IPS DF 4.7 (cell line): Measurements from ENCODE around the gene DERL2.
"Not testable (repeated sequence)": the region's sequence is repeated elsewhere in the genome, so short reads cannot be mapped to it uniquely, and the experiment has no call there.

Experiments
- DNase-seq: peaks from one replicate; pipeline ENCODE4 v3.0.0-alpha.2; 2013; ENCODE audit warnings: low spot score; ENCODE audit errors: extremely low read depth

Gene DERL2

GRCh38 chr17:5438716-5439445, 47.1 kb downstream of the DERL2 start, which contains the start of gene C1QBP:
Gene C1QBP, minus strand, starts transcription at chr17:5439155. Its CDS starts 82 bp downstream, at chr17:5439073.
- DNase-seq, result peak; percentile 44

- DNase-seq, result no peak
Observed at GRCh38 chr17:5437721-5438317, 48.2 kb downstream of the DERL2 start.

DNA sequence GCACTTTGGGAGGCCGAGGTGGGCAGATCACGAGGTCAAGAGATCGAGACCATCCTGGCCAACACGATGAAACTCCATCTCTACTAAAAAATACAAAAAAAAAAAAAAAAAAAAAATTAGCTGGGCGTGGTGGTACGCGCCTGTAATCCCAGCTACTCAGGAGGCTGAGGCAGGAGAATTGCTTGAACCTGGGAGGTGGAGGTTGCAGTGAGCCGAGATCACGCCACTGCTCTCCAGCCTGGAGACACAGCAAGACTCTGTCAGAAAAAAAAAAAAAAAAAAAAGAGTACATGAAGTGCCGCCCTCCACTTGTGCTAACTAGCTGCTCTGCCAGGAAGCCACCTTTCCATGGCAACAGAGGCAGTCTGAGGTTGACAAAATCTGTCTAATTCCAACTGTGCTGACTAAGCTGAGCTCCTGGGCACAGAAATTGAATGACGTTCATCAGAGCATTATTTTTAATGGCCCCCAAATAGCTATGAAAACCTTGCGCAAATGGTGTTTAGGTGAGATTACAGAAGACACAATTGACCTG, 50.1 kb downstream of the DERL2 start:
- not testable (repeated sequence) for DNase-seq

DNA sequence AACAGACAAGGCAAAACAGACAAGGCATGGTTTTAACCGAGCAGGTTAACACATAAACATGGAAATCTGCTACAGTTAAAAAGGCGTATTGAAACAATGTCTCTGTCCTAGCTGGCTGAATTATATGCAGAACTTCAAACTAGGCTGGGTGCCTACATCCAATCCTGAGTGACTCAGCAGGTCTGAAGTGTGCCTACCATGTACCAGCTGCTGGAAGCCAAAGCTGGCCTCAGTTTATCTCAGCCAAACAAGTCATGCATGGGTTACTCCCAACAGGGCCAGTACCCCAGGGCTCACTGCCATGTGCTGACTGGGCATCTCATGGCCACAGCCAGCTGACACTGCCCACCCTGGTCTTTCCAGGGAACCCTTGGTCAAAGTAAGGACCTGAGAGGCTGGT, 51.0 kb downstream of the DERL2 start:
- DNase-seq, result no peak

GRCh38 chr17:5431949-5432556, 53.9 kb downstream of the DERL2 start:
- DNase-seq, result no peak

DNA sequence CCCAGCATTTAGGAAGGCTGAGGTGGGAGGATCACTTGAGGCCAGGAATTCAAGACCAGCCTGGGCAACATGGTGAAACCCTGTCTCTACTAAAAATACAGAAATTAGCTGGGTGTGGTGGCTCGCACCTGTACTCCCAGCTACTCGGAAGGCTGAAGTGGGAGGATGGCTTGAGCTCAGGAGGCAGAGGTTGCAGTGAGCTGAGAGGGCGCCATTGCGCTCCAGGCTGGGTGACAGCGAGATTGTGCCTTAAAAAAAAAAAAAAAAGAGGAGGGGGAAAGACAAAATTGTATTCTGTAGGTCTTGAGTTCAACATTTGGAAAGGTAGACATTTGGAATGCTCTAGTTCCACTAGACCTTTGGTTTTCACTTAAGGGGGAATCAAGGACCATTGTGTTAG, 54.7 kb downstream of the DERL2 start:
- DNase-seq, result not testable (repeated sequence)

- no peak for DNase-seq
Observed at GRCh38 chr17:5430413-5430999, 55.5 kb downstream of the DERL2 start.

DNA sequence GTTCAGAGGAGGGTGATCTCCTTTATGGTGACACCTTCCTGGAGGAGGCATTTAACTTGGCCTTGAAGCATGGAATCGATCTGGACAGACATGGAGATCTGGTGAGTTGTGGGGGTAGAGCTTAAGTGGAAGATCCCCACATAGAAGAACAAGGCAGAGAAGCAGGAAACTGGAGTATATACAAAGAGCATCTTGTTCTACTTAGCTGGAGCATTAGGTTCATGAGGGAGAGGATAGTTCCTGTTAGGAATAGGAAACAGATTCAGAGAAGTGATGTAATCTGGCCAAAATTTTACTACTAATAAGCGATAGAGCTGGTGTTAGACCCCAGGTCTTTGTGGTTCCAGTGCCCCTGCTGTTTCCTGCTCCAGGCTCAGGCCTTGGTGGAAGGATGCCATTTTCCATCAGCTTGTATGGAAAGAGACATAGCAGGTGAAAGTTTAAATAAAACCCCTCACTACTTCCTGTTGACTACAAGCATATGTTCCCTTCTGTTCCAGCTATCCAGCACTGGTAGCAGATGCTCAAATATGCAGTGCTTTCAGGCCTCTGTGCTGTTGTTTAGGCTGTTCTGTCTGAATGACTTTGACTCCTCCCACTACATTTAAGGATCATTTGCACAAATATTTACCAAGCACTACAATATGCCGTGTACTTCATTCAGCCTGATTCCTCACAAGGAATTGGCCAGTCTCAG, 56.6 kb downstream of the DERL2 start:
- DNase-seq, result no peak

DNA sequence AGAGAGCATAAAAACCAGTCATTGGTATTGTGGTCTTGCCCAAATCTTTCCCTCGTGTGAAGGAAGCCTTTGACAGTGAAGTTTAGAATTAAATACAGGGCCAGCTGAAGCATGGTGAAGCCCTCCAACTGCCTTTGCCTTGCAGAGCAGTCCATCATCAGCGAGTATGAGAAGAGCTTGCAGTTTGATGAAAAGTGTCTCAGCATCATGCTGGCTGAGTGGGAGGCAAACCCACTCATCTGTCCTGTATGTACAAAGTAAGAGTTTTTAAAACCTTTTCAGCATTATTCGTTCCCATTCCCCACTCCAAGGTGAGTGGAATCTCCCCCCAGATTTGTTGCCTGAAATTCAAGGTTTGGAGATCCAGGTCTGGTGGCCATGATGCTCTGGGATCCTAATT, 60.2 kb downstream of the DERL2 start:
- no peak for DNase-seq

DNA sequence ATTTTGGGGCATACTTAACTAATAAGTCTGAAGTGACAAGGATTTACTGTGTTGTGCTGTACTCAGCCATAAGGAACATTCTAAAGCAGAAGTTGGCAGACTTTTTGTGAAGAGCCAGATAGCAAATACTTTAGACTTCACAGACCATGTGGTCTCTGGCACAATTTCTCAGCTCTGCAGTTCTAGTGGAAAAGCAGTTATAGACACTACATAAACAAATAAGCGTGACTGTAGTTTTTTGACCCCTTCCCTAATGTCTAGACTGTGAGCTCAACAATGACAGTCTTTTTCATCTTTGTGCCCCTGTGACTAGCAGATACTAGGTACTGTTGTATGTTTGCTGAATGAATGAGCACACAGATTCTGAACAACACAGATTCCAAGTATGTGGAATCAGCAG, 61.1 kb downstream of the DERL2 start:
- no peak for DNase-seq

GRCh38 chr17:5422505-5422904, 63.5 kb downstream of the DERL2 start:
- no peak for DNase-seq
